GM23248 (cell line): ENCODE measurements around the gene RHBG. TPM values are rescaled to one million over a fixed set of nuclear protein-coding genes. Genes with fewer than 3 reads are reported as not detected.

Experiments
- DNase-seq: peaks from one replicate; pipeline ENCODE4 v3.0.0-alpha.2; 2015
- H2AFZ ChIP-seq: fragments of 200-600 bp; sonication (generic); 2 replicates; pipeline ENCODE4 v1.6.1; 2016; ENCODE audit warnings: antibody characterized with exemption
- H3F3A ChIP-seq: fragments of 200-600 bp; sonication (generic); 2 replicates; pipeline ENCODE4 v1.6.1; 2016; ENCODE audit warnings: mild to moderate bottlenecking, antibody characterized with exemption, mixed run types; ENCODE audit not compliant: insufficient read depth
- H3K27ac ChIP-seq: fragments of 200-600 bp; sonication (generic); 2 replicates; pipeline ENCODE4 v1.5.1; 2016; ENCODE audit warnings: mild to moderate bottlenecking
- H3K27me3 ChIP-seq: fragments of 200-600 bp; sonication (generic); replicated peaks from 2 replicates; pipeline ENCODE4 v1.6.1; 2016; ENCODE audit warnings: mild to moderate bottlenecking; ENCODE audit not compliant: insufficient read depth
- H3K36me3 ChIP-seq: fragments of 200-600 bp; sonication (generic); 2 replicates; pipeline ENCODE4 v1.6.1; 2016; ENCODE audit warnings: low read depth, mild to moderate bottlenecking
- H3K4me1 ChIP-seq: fragments of 200-600 bp; sonication (generic); 2 replicates; pipeline ENCODE4 v1.6.1; 2016; ENCODE audit warnings: mild to moderate bottlenecking; ENCODE audit not compliant: insufficient read depth
- H3K4me2 ChIP-seq: fragments of 200-600 bp; sonication (generic); one replicate; pipeline ENCODE4 v1.6.1; 2016; ENCODE audit warnings: mild to moderate bottlenecking; ENCODE audit not compliant: unreplicated experiment
- H3K4me3 ChIP-seq: fragments of 200-600 bp; sonication (generic); 2 replicates; pipeline ENCODE4 v1.5.1; 2016; ENCODE audit warnings: mild to moderate bottlenecking
- H3K79me2 ChIP-seq: fragments of 200-600 bp; sonication (generic); 2 replicates; pipeline ENCODE4 v1.6.1; 2016; ENCODE audit warnings: mild to moderate bottlenecking; ENCODE audit not compliant: insufficient read depth
- H3K9ac ChIP-seq: fragments of 200-600 bp; sonication (generic); 2 replicates; pipeline ENCODE4 v1.6.1; 2016; ENCODE audit warnings: mild to moderate bottlenecking
- H3K9me2 ChIP-seq: fragments of 200-600 bp; sonication (generic); 2 replicates; pipeline ENCODE4 v1.6.1; 2016; ENCODE audit warnings: mixed run types, mild to moderate bottlenecking, moderate library complexity; ENCODE audit not compliant: insufficient read depth
- H3K9me3 ChIP-seq: fragments of 200-600 bp; sonication (generic); one replicate; pipeline ENCODE4 v1.6.1; 2017; ENCODE audit warnings: low read depth
- H4K20me1 ChIP-seq: fragments of 200-600 bp; sonication (generic); 2 replicates; pipeline ENCODE4 v1.6.0; 2016; ENCODE audit not compliant: insufficient read depth
- EZH2 ChIP-seq: fragments of 200-600 bp; sonication (generic); IDR thresholded peaks from 2 replicates; pipeline ENCODE4 v1.6.1; 2018; ENCODE audit warnings: antibody characterized with exemption, mild to moderate bottlenecking; ENCODE audit not compliant: insufficient read depth, poor library complexity, severe bottlenecking
- EZH2phosphoT487 ChIP-seq: fragments of 200-600 bp; sonication (generic); IDR thresholded peaks from 2 replicates; pipeline ENCODE4 v1.6.1; 2018; ENCODE audit warnings: antibody characterized with exemption, moderate library complexity, mild to moderate bottlenecking, low read depth; ENCODE audit not compliant: insufficient read depth
- whole genome bisulfite sequencing, 2 experiments: methylation state at CpG; one replicate each; pipeline ENCODE4 v1.1.6; 2015 to 2017; ENCODE audit warnings: low lambda C conversion rate in 2 of 2, low coverage in 1 of 2; ENCODE audit errors: missing lambda C conversion rate in 2 of 2; 5-methylcytosine and 5-hydroxymethylcytosine counted together
- in situ Hi-C: fragments of 300-500 bp; cut with MboI; formaldehyde crosslinking; loops from 2 replicates; pipeline ENCODE4 v1.15.0; 2020
- polyA plus RNA-seq: library from polyadenylated mRNA; unstranded; fragments of >200 nt; fragmentation: Nextera tagmentation; extraction: Ambion mirVana; gene quantifications from 2 replicates; pipeline ENCODE4 v1.2.1, GENCODE V29; 2016
- total RNA-seq: library from RNA; depleted of rRNA; stranded (reverse); fragments of >200 nt; shearing (Covaris generic); gene quantifications from 2 replicates; pipeline ENCODE4 v1.2.3, GENCODE V29; 2014

Gene RHBG
- total and polyA plus RNA-seq, 2 experiments from 2014 or later: not detected

GRCh38 chr1:156402331-156403020, 33.5 kb downstream of the RHBG start:
- no peaks in the 10 kb centered on the region for H3K79me2 ChIP-seq
- no peak overlapping the region for H3K4me3 ChIP-seq
- no peaks in the 10 kb centered on the region for H3K4me1 ChIP-seq
- H3K27ac ChIP-seq: no peak overlapping the region
- H2AFZ ChIP-seq: no peak overlapping the region
- H3K9me2 ChIP-seq: no peaks in the 10 kb centered on the region
- no peaks in the 10 kb centered on the region for H3K36me3 ChIP-seq
- WGBS, 2 experiments: 30 to 37% methylated on average over 8 of the region's 8 CpGs
- no peaks in the 10 kb centered on the region for H3F3A ChIP-seq
- H3K9ac ChIP-seq: no peak overlapping the region
- peaks cover 54% of the 10 kb centered on the region for H3K27me3 ChIP-seq
- DNase-seq: no peak
- no peak for TF ChIP-seq EZH2phosphoT487
- no peak for TF ChIP-seq EZH2
- no peaks in the 10 kb centered on the region for H4K20me1 ChIP-seq
- in situ Hi-C loops: no loop called here
- no peaks in the 10 kb centered on the region for H3K9me3 ChIP-seq
- no peak overlapping the region for H3K4me2 ChIP-seq

DNA sequence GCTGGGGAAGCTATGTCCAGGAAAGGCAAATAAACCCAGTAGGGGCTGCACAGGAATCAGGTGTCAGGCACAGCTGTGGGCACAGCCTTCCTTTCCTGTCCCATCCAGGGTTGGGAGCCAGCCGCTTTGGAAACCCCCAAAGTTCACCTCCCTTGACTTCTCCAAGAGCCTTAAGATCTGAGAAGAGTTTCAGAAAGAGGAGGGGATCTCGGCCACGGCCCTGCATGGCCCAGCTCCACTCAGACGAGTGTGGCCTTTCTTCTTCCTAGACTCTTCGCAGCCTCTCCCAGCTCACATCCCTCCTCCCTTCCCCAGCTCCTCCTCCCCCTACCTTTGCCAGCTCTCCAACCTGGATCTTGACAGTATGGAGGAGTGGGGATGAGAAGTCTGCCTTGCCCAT, 36.7 kb downstream of the RHBG start:
- 33 to 35% methylated on average over 5 of the region's 5 CpGs for WGBS, 2 experiments
- H3K27me3 ChIP-seq: peaks cover 66% of the 10 kb centered on the region

DNA sequence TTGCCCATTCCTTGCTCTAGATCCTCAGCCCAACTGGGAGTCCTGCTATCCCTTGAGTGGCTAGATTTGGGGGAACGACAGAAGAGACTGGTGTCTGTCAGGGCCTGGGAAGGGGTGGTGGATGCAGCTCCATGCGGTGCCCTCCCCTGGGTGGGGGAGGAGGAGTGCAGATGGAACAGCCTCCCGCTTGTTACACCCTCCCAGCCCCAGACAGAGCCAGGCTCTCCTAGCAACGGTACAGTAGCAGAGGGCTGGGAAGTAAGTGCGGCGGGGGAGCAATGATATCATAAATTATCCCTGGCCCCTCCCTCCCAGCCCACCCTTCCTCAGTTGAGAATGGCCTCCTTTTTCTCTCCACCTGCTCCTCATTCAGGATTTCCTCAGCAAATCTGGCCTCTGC, 37.2 kb downstream of the RHBG start:
- Histone ChIP-seq H3K9me3 (no peaks in the 10 kb centered on the region), H3F3A (no peaks in the 10 kb centered on the region), H3K4me2 (no peak overlapping the region), H3K9me2 (no peaks in the 10 kb centered on the region), H3K9ac (no peak overlapping the region), H4K20me1 (no peaks in the 10 kb centered on the region), H3K36me3 (no peaks in the 10 kb centered on the region), H2AFZ (no peak overlapping the region), H3K4me3 (no peak overlapping the region), H3K4me1 (no peaks in the 10 kb centered on the region), H3K79me2 (no peaks in the 10 kb centered on the region), H3K27me3 (peaks cover 71% of the 10 kb centered on the region), H3K27ac (no peak overlapping the region)
- in situ Hi-C loops: no loop called here
- WGBS, 2 experiments: 0 to 4% methylated on average over 4 to 6 of the region's 6 CpGs
- TF ChIP-seq EZH2: no peak
- no peak for TF ChIP-seq EZH2phosphoT487
- no peak for DNase-seq

More for the DNA sequence above, 36.7 kb downstream of the RHBG start:
- in situ Hi-C loops: no loop called here
- no peaks in the 10 kb centered on the region for H3K9me3 ChIP-seq
- no peak overlapping the region for H2AFZ ChIP-seq
- no peak overlapping the region for H3K4me3 ChIP-seq
- no peaks in the 10 kb centered on the region for H3K36me3 ChIP-seq
- H3K79me2 ChIP-seq: no peaks in the 10 kb centered on the region
- no peak for DNase-seq
- H3K9ac ChIP-seq: no peak overlapping the region
- no peak overlapping the region for H3K27ac ChIP-seq
- no peak for TF ChIP-seq EZH2
- H3K4me2 ChIP-seq: no peak overlapping the region
- H3F3A ChIP-seq: no peaks in the 10 kb centered on the region
- no peaks in the 10 kb centered on the region for H4K20me1 ChIP-seq
- no peaks in the 10 kb centered on the region for H3K4me1 ChIP-seq
- H3K9me2 ChIP-seq: no peaks in the 10 kb centered on the region

- Histone ChIP-seq H3K4me2 (no peak overlapping the region), H3K4me3 (no peak overlapping the region), H3K79me2 (no peaks in the 10 kb centered on the region), H4K20me1 (no peaks in the 10 kb centered on the region), H3K9ac (no peak overlapping the region), H3K36me3 (no peaks in the 10 kb centered on the region), H3K9me2 (no peaks in the 10 kb centered on the region), H3K9me3 (no peaks in the 10 kb centered on the region), H3K4me1 (no peaks in the 10 kb centered on the region), H2AFZ (no peak overlapping the region), H3F3A (no peaks in the 10 kb centered on the region), H3K27me3 (peaks cover 72% of the 10 kb centered on the region), H3K27ac (no peak overlapping the region)
- no peak for DNase-seq
- 59 to 78% methylated on average over 3 to 6 of the region's 6 CpGs for WGBS, 2 experiments
- TF ChIP-seq EZH2: no peak
- no peak for TF ChIP-seq EZH2phosphoT487
- in situ Hi-C loops: no loop called here
Observed at GRCh38 chr1:156407344-156407743, 38.3 kb downstream of the RHBG start.
